LoVo (cell line): ENCODE data around the gene KCNE2.
"Not testable (repeated sequence)": the region's sequence is repeated elsewhere in the genome, so short reads cannot be mapped to it uniquely, and the experiment has no call there.

Experiments
- DNase-seq: peaks from one replicate; pipeline ENCODE4 v3.0.0-alpha.2; 2016; ENCODE audit warnings: low spot score

The KCNE2 gene

GRCh38 chr21:34354836-34355235 is 9.0 kb upstream of the KCNE2 start:
- no peak for DNase-seq

GRCh38 chr21:34355570-34355969 is 8.2 kb upstream of the KCNE2 start:
- no peak for DNase-seq

GRCh38 chr21:34357889-34358288 is 5.9 kb upstream of the KCNE2 start:
- no peak for DNase-seq

- DNase-seq, result no peak
Measured at GRCh38 chr21:34358866-34359265, 4.9 kb upstream of the KCNE2 start.

- no peak for DNase-seq
Measured at GRCh38 chr21:34360488-34361241, 3.1 kb upstream of the KCNE2 start.

- DNase-seq, result no peak
Measured at GRCh38 chr21:34362136-34362444, 1.7 kb upstream of the KCNE2 start.

- no peak for DNase-seq
Measured at GRCh38 chr21:34362670-34363069, 1.1 kb upstream of the KCNE2 start.

GRCh38 chr21:34364921-34365320 is 1.1 kb downstream of the KCNE2 start:
- no peak for DNase-seq

GRCh38 chr21:34365809-34366208 is 2.0 kb downstream of the KCNE2 start:
- DNase-seq, result no peak

- peak; percentile 58 for DNase-seq
Measured at GRCh38 chr21:34367320-34367935, 3.6 kb downstream of the KCNE2 start.

GRCh38 chr21:34369741-34370140 is 5.9 kb downstream of the KCNE2 start:
- no peak for DNase-seq

GRCh38 chr21:34372321-34372720 is 8.5 kb downstream of the KCNE2 start:
- DNase-seq, result no peak

- not testable (repeated sequence) for DNase-seq
Measured at GRCh38 chr21:34374462-34374861, 10.7 kb downstream of the KCNE2 start.

GRCh38 chr21:34374940-34375618 is 11.3 kb downstream of the KCNE2 start, which contains the start of gene SMIM11:
Gene SMIM11, plus strand, starts transcription at chr21:34375507. Its CDS starts 3,998 bp downstream, at chr21:34379505.
- DNase-seq, result not testable (repeated sequence)

- not testable (repeated sequence) for DNase-seq
Measured at GRCh38 chr21:34375619-34375972, 11.8 kb downstream of the KCNE2 start.

- not testable (repeated sequence) for DNase-seq
Measured at GRCh38 chr21:34383138-34383537, 19.3 kb downstream of the KCNE2 start.

GRCh38 chr21:34383724-34384415 is 20.1 kb downstream of the KCNE2 start:
- DNase-seq, result not testable (repeated sequence)

GRCh38 chr21:34400522-34400921 is 36.7 kb downstream of the KCNE2 start:
- not testable (repeated sequence) for DNase-seq

GRCh38 chr21:34404742-34405141 is 40.9 kb downstream of the KCNE2 start:
- DNase-seq, result not testable (repeated sequence)

GRCh38 chr21:34405686-34406085 is 41.9 kb downstream of the KCNE2 start:
- not testable (repeated sequence) for DNase-seq

- DNase-seq, result not testable (repeated sequence)
Measured at GRCh38 chr21:34406102-34406501, 42.3 kb downstream of the KCNE2 start.

- DNase-seq, result not testable (repeated sequence)
Measured at GRCh38 chr21:34406676-34407075, 42.9 kb downstream of the KCNE2 start.

GRCh38 chr21:34407294-34407693 is 43.5 kb downstream of the KCNE2 start:
- not testable (repeated sequence) for DNase-seq
